Activated CD4-positive, alpha-beta T cell treated with anti-CD3 and anti-CD28 coated beads, Interleukin-10, Interleukin-2, amounts not matched to agents 100 ng/mL and 50 ng/mL, durations not matched to agents 16 hours and 8 hours (primary cell): Measurements from ENCODE around the gene VSTM4.

Source experiments
- DNase-seq: peaks from one replicate; pipeline ENCODE4 v3.0.0-alpha.2; 2020

The VSTM4 gene

GRCh38 chr10:49037187-49037586 lies 78.1 kb downstream of the VSTM4 start:
- no peak for DNase-seq

GRCh38 chr10:49036638-49037037 lies 78.7 kb downstream of the VSTM4 start:
- no peak for DNase-seq

- DNase-seq = no peak
Observed at GRCh38 chr10:49035920-49036319, 79.4 kb downstream of the VSTM4 start.

- no peak for DNase-seq
Observed at GRCh38 chr10:49034925-49035324, 80.4 kb downstream of the VSTM4 start.

GRCh38 chr10:49033939-49034338 lies 81.4 kb downstream of the VSTM4 start:
- DNase-seq = no peak

GRCh38 chr10:49029666-49030065 lies 85.7 kb downstream of the VSTM4 start:
- no peak for DNase-seq

GRCh38 chr10:49028639-49029038 lies 86.7 kb downstream of the VSTM4 start:
- no peak for DNase-seq

GRCh38 chr10:49025347-49025983 lies 89.9 kb downstream of the VSTM4 start:
- no peak for DNase-seq

- DNase-seq = no peak
Observed at GRCh38 chr10:49024484-49024883, 90.8 kb downstream of the VSTM4 start.

- DNase-seq = no peak
Observed at GRCh38 chr10:49023752-49024151, 91.6 kb downstream of the VSTM4 start.

- no peak for DNase-seq
Observed at GRCh38 chr10:49023071-49023470, 92.3 kb downstream of the VSTM4 start.

GRCh38 chr10:49021685-49022084 lies 93.6 kb downstream of the VSTM4 start:
- no peak for DNase-seq

GRCh38 chr10:49015700-49016099 lies 99.6 kb downstream of the VSTM4 start:
- DNase-seq = no peak

GRCh38 chr10:49012603-49013002 lies 102.7 kb downstream of the VSTM4 start:
- no peak for DNase-seq

GRCh38 chr10:49011756-49012155 lies 103.6 kb downstream of the VSTM4 start:
- no peak for DNase-seq

GRCh38 chr10:49010865-49011264 lies 104.5 kb downstream of the VSTM4 start:
- no peak for DNase-seq

GRCh38 chr10:49010295-49010694 lies 105.0 kb downstream of the VSTM4 start:
- no peak for DNase-seq

GRCh38 chr10:49009199-49009979 lies 105.9 kb downstream of the VSTM4 start:
- no peak for DNase-seq

- no peak for DNase-seq
Observed at GRCh38 chr10:49008505-49009198, 106.7 kb downstream of the VSTM4 start.

GRCh38 chr10:49008091-49008490 lies 107.2 kb downstream of the VSTM4 start:
- no peak for DNase-seq

GRCh38 chr10:49007129-49007528 lies 108.2 kb downstream of the VSTM4 start:
- no peak for DNase-seq

GRCh38 chr10:49005270-49005669 lies 110.1 kb downstream of the VSTM4 start:
- no peak for DNase-seq

GRCh38 chr10:49001870-49002672 lies 113.3 kb downstream of the VSTM4 start:
- no peak for DNase-seq
